Memory B cell (primary cell): ENCODE measurements around the gene GJD4.

ENCODE experiments used
- ATAC-seq: fragments of 150-1000 bp; cut with Tn5 transposase; 2 replicates; pipeline ENCODE4 v1.10.0; 2021; ENCODE audit warnings: low read depth, mild to moderate bottlenecking, moderate library complexity
- DNase-seq, 2 donors: peaks; one replicate each; pipeline ENCODE4 v3.0.0; 2022; ENCODE audit warnings: low spot score in 2 of 2
- H3K27ac Mint-ChIP-seq: one replicate; pipeline ENCODE4 v1.8.0; 2022; ENCODE audit warnings: mild to moderate bottlenecking, moderate library complexity, mixed read lengths
- H3K27me3 Mint-ChIP-seq: one replicate; pipeline ENCODE4 v1.8.0; 2022; ENCODE audit warnings: mixed read lengths
- H3K36me3 Mint-ChIP-seq: one replicate; pipeline ENCODE4 v1.8.0; 2022; ENCODE audit warnings: mild to moderate bottlenecking, mixed read lengths
- H3K4me1 Mint-ChIP-seq: one replicate; pipeline ENCODE4 v1.8.0; 2022; ENCODE audit warnings: mixed read lengths
- H3K4me3 Mint-ChIP-seq: one replicate; pipeline ENCODE4 v1.8.0; 2022; ENCODE audit warnings: mild to moderate bottlenecking, moderate library complexity, mixed read lengths
- H3K9me3 Mint-ChIP-seq: one replicate; pipeline ENCODE4 v1.8.0; 2022; ENCODE audit warnings: mixed read lengths

GJD4 gene

DNA sequence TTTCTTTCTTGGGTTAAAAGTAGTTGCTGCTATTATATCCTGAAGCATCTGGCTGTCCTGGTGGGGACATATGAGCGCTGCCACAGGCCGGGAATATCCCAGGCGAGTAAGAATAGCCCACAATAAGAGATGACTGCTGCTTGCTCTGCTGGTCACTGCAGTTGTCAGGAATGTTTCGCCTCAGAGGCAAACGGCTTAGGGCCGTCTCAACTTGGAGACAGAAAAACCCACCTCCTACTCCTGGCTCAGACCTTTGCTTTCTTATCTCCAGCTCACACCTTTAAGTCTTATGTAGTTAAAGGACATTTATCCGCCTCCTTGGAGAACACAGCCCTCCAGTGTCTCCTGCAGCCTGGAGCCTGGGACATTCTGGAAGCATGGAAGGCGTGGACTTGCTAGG, at the start of gene GJD4:
TSS of gene GJD4 (plus strand) at position 151 of the 400 bp plus-strand sequence. CDS start at position 378, 227 bp downstream.
- ATAC-seq (no peak), DNase-seq (no peak)
- peaks cover 8% of the 10 kb centered on the region for H3K4me1 Mint-ChIP-seq
- H3K9me3 Mint-ChIP-seq = peaks cover 7% of the 10 kb centered on the region
- no peak within 1 kb of the TSS for H3K27ac Mint-ChIP-seq
- H3K4me3 Mint-ChIP-seq = no peak within 1 kb of the TSS
- peaks cover 5% of the 10 kb centered on the region for H3K36me3 Mint-ChIP-seq
- peaks cover 27% of the 10 kb centered on the region for H3K27me3 Mint-ChIP-seq

DNA sequence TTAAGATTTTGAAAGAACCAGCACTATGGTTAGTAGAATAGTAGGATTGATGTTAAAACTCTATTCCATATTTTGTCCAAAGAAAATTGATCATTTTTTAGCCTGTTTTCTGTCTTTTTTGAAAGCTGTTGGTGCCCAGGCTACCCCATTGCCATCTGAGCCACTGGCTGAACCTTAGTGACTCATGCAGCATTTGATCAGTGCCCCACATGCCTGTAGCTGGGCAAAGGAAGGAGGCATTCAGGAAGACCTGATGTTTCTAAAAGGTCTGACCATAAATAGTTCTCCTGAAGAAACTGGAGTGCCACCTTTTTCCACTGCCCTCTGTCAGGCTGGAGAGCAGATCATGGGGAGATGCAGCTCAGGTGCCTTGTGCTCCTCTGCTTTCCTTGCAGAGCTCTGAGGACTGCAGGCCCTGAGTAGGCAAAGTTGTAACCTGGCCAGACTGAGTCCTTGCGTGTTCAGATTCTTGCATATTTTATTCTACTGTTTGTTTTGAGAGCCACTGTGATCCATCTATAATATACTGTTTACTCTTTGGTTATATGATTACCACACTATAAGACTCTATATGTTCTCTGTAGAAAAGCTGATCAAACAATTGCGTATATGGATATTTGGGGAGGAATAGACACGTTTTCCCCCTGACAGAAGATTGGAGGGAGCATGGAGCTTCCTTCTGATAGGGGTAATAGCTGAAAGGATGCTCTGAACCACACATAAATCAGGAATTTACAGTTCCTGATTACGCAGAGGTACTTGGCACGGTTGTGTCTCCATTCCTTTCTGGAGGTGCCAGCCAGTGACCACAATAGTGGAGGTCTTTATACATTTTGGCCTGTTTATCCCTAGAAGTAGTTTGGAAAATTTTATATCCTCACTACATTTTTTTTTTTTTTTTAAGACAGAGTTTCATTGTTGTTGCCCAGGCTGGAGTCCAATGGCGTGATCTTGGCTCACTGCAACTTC, 48.9 kb upstream of the GJD4 start:
- Mint-ChIP-seq H3K27ac (no peak overlapping the region), H3K27me3 (no peaks in the 10 kb centered on the region), H3K36me3 (peaks cover 19% of the 10 kb centered on the region), H3K4me1 (peaks cover 23% of the 10 kb centered on the region), H3K9me3 (no peaks in the 10 kb centered on the region), H3K4me3 (no peak overlapping the region)
- no peak for ATAC-seq
- no peak for DNase-seq

DNA sequence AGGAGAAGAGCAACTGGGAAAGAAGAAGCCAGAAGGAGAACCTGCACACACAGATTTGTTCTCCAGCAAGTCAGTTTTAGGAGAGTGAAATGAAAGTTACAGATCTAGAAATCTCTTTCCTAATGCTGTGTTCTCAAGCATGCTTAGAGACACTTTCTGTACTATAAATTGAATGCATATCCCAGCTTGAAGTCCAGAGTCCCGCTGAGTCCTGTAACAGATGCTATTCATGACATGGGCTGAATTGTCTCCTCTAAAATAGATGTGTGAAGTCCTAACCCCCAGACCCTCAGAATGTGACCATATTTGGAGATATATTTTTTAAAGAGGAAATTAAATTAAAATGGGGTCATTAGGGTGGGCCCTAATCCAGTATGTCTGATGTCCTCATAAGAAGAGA, 46.9 kb upstream of the GJD4 start:
- DNase-seq (no peak), ATAC-seq (no peak)
- Mint-ChIP-seq H3K4me1 (peaks cover 27% of the 10 kb centered on the region), H3K27me3 (no peaks in the 10 kb centered on the region), H3K4me3 (no peak overlapping the region), H3K9me3 (no peaks in the 10 kb centered on the region), H3K27ac (no peak overlapping the region), H3K36me3 (peaks cover 27% of the 10 kb centered on the region)

DNA sequence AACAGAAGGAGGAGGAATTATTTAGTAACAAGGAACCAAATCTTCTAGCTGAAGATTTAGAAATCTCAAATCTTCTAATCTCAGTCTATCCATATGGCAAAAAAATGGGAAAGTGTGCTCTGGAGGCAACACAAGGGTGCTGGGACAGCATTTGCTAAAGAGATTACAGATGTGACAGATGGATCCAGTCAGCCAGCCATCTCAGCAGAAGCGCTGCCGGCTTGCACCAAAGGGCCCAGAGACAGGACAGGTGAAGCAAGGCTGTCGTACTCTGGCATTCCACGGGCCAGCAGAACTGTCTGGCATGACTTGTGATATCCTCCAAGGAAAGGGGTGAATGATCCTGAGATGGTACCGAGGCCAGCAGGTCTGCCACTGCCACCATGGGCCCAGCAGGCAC, 45.7 kb upstream of the GJD4 start:
- Mint-ChIP-seq H3K4me1 (peaks cover 25% of the 10 kb centered on the region), H3K27ac (peak overlapping the region; percentile 46), H3K4me3 (no peak overlapping the region), H3K27me3 (no peaks in the 10 kb centered on the region), H3K9me3 (no peaks in the 10 kb centered on the region), H3K36me3 (peaks cover 27% of the 10 kb centered on the region)
- DNase-seq (no peak), ATAC-seq (no peak)

- H3K9me3 Mint-ChIP-seq = no peaks in the 10 kb centered on the region
- H3K4me3 Mint-ChIP-seq = no peak overlapping the region
- no peak for DNase-seq
- ATAC-seq = no peak
- no peak overlapping the region for H3K27ac Mint-ChIP-seq
- H3K4me1 Mint-ChIP-seq = peaks cover 24% of the 10 kb centered on the region
- no peaks in the 10 kb centered on the region for H3K27me3 Mint-ChIP-seq
- peaks cover 32% of the 10 kb centered on the region for H3K36me3 Mint-ChIP-seq
Measured at GRCh38 chr10:35561715-35562114, 43.4 kb upstream of the GJD4 start.

DNA sequence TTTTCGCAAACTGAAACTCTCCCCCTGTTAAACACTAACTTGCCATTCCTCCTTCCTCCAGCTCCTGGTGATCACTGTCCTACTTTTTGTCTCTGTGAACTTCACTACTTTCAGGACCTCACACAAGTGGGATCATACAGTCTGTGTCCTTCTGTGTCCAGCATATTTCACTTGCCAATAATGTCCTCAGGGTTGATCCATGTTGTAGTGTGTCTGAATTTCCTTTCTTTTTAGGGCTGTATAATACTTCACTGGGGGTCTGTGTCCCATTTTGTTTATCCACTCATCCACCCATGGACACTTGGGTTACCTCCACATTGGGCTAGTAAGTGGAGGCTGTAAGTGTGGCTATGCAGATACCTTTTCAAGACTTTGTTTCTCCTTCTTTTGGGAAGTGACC, 42.7 kb upstream of the GJD4 start:
- no peak for DNase-seq
- H3K36me3 Mint-ChIP-seq = peaks cover 32% of the 10 kb centered on the region
- H3K27ac Mint-ChIP-seq = peak overlapping the region; percentile 4
- H3K9me3 Mint-ChIP-seq = no peaks in the 10 kb centered on the region
- H3K4me1 Mint-ChIP-seq = peaks cover 24% of the 10 kb centered on the region
- H3K27me3 Mint-ChIP-seq = no peaks in the 10 kb centered on the region
- ATAC-seq = no peak
- no peak overlapping the region for H3K4me3 Mint-ChIP-seq

DNA sequence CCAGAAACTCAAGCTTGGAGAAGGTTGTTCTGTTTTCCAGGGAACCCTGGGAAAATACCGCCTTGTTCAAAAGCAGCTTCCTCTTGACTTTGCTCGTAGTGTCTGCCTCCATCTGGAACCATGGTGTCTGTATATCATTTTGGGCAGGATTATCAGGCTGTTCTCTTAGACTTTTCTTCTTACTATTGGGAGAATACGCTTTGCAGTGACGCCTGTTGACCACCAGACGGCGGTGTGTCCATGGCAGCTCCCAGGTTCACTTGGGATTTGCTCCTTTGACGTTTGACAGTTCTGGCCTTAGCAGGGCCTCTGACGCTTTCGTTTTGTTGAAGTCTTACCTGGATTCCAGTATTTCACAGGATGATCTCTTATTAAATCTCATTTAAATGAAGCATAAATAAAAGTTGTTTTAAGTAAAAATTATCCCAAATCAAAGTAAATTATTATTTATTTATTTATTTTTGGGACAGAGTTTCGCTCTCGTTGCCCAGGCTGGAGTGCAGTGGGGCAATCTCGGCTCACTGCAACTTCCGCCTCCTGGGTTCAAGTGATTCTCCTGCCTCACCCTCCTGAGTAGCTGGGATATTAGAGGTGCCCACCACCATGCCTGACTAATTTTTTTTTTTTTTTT, 41.8 kb upstream of the GJD4 start:
- H3K27ac Mint-ChIP-seq = no peak overlapping the region
- no peaks in the 10 kb centered on the region for H3K27me3 Mint-ChIP-seq
- no peaks in the 10 kb centered on the region for H3K9me3 Mint-ChIP-seq
- H3K4me3 Mint-ChIP-seq = no peak overlapping the region
- H3K36me3 Mint-ChIP-seq = peaks cover 31% of the 10 kb centered on the region
- peaks cover 19% of the 10 kb centered on the region for H3K4me1 Mint-ChIP-seq
- DNase-seq (peak; percentile 33 to 35), ATAC-seq (peak; percentile 41)

DNA sequence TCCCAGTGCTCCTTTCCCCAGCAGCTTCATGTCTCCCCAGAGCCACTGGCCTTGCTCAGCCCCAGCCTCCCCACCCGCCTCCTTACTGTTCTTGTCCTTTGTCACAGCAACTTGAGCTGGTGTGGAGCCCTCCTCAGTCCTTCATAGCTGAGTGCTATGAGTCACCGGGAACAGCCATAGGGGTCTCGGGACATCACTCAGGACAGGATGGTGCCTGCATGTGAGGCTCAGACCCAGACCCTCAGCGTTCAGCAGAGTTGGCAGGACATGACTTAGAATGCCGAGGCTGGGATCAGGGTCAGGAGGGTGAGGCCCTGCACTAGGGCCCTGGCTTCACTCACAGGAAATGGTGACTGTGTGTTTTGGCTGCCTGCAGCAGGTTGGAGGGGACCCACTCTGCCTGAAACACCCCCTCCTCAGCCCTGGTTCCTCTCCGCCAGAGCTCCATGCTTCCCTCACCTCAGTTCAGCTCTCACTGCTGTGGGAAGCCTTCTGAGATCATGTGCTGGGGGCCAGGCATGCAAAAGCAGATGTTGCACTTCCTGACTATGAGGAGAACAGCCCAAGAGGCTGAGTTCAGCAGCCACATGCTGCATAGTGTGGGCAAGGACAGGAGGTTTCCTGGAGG, 40.7 kb upstream of the GJD4 start:
- Mint-ChIP-seq H3K9me3 (no peaks in the 10 kb centered on the region), H3K4me3 (no peak overlapping the region), H3K4me1 (peaks cover 16% of the 10 kb centered on the region), H3K27me3 (no peaks in the 10 kb centered on the region), H3K36me3 (peaks cover 33% of the 10 kb centered on the region), H3K27ac (peak overlapping the region; percentile 63)
- ATAC-seq (peak; percentile 75), DNase-seq (peak in 1 of 2 donors; percentile 11)

DNA sequence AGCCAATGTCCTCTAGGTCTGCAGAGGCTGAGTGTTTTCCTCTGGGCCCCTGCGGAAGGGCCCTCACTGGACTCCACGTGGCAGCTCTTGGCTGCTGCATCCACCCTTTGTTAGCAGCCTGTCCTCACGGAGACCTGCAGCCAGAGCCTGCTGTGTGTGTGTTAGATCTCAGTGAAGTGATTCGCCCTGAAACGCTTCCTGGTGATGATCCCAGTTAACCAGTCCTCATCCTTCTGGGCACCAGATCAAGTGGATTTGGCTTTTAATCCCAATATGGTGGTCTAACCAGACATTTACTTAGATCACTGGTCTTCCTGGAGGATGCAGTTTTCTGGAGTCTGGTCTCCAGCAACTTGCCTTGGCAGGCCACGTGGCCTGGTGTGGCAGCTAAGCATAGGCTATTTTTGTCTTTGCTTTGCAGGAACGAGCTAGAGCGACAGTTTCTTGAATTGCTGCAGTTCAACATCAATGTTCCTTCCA, 39.5 kb upstream of the GJD4 start:
- Mint-ChIP-seq H3K27ac (peak overlapping the region; percentile 53), H3K9me3 (no peaks in the 10 kb centered on the region), H3K4me1 (peaks cover 16% of the 10 kb centered on the region), H3K4me3 (no peak overlapping the region), H3K27me3 (no peaks in the 10 kb centered on the region), H3K36me3 (peaks cover 33% of the 10 kb centered on the region)
- DNase-seq (no peak), ATAC-seq (no peak)

DNA sequence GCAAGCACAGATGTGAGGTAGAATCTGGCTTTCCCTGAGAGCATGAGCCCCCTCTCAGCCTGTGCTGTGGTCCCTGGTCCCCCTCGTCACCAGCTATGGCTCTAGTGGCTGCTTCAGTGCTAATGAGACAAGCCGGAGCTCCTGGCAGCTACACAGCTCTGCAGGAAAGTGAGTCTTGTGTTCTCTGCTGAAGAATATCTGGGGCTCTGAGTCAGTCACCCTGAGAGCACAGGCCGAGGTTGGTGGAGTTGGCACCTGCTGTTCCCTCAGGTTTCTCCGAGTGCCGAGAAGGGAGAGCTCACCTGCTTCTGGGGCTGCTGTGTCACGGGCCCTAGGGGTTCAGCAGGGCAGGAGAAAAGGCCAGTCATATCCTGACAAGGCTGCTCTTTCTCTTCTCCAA, 37.2 kb upstream of the GJD4 start:
- DNase-seq = no peak
- Mint-ChIP-seq H3K4me3 (no peak overlapping the region), H3K4me1 (peaks cover 14% of the 10 kb centered on the region), H3K27me3 (no peaks in the 10 kb centered on the region), H3K9me3 (no peaks in the 10 kb centered on the region), H3K27ac (peak overlapping the region; percentile 24), H3K36me3 (peaks cover 29% of the 10 kb centered on the region)
- ATAC-seq = no peak

DNA sequence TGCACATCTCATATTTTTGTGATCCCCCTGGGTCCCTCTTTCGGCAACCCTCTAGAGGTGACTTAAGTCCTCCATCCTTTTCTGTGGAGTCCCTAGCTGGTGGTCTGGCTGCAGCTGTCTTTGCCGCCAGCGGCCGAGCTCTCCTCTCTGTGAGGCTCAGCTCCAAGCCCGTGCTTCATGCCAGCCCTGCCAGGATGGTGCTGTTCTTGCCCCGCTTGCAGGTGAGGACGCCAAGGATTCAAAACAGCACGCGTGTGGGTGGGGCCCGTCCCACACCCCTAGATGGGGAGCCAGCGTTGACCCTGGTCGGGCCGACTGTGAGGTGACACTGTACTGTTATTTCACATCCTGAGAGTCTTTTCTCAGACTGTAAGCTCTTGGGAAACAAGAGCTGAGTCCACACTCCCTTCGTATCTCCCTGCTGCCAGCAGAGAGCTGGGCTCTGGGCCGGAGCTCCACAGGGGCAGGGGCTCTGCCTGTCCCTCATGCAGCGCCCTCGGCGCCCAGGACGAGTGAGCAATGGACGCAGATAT, 36.6 kb upstream of the GJD4 start:
- Mint-ChIP-seq H3K27ac (no peak overlapping the region), H3K36me3 (peaks cover 31% of the 10 kb centered on the region), H3K4me3 (no peak overlapping the region), H3K27me3 (no peaks in the 10 kb centered on the region), H3K4me1 (peaks cover 11% of the 10 kb centered on the region), H3K9me3 (no peaks in the 10 kb centered on the region)
- DNase-seq (no peak), ATAC-seq (no peak)

DNA sequence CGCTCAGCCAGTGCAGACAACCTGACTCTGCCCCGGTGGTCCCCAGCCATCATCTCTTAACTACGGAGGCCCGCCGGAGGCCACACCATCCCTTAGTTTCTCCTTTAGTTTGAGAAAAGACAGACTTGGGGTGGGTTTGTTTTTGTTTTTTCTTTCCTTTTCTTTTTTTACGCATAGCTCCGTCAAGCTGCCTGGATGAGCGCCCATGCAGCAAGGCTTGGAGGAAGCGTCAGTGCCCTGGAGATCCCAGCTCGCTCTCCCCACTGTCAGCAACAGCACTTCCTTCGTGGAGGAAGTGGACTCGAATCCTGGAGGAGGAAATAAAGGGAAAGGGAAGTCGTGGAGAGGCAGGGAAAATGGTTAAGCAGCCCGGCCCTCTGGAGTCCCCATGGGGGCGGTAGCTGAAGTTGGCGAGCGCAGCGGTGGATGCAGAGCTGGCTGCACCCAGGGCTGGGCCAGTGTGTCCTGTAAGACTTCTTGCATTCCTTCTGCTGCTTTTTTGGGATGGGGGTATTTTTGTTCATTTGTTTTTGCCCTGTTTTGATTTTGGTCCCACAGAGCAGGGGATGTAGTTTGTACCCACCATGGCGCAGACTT, 35.9 kb upstream of the GJD4 start:
- no peak overlapping the region for H3K27ac Mint-ChIP-seq
- no peak for DNase-seq
- H3K9me3 Mint-ChIP-seq = no peaks in the 10 kb centered on the region
- peaks cover 31% of the 10 kb centered on the region for H3K36me3 Mint-ChIP-seq
- no peaks in the 10 kb centered on the region for H3K27me3 Mint-ChIP-seq
- peaks cover 10% of the 10 kb centered on the region for H3K4me1 Mint-ChIP-seq
- no peak overlapping the region for H3K4me3 Mint-ChIP-seq
- ATAC-seq = no peak

DNA sequence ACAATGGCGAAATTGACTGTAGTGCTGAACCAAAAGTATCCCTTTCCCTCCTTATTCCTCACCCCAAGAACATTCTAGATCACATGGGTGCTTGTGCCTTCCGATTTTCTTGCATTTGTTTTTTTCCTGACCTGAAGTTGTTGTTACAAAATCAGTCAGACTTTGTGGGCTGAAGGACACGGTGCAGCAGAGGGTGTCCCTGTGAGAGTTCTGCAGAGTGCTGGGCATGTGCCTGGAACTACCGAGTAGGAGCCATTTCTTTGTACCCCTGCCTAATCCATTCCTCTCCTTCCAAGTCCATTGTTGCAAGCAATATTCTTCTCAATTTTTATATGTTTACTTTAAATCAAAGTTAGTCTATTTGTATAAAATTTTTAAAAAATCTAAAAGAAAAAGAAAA, 35.3 kb upstream of the GJD4 start:
- DNase-seq (no peak), ATAC-seq (no peak)
- H3K4me1 Mint-ChIP-seq = peaks cover 4% of the 10 kb centered on the region
- no peak overlapping the region for H3K4me3 Mint-ChIP-seq
- peaks cover 31% of the 10 kb centered on the region for H3K36me3 Mint-ChIP-seq
- no peaks in the 10 kb centered on the region for H3K27me3 Mint-ChIP-seq
- no peak overlapping the region for H3K27ac Mint-ChIP-seq
- no peaks in the 10 kb centered on the region for H3K9me3 Mint-ChIP-seq
